H1 (cell line): ENCODE measurements around the gene DNAI2. TPM values are rescaled to one million over a fixed set of nuclear protein-coding genes. Genes with fewer than 3 reads are reported as not detected.

Source experiments
- CTCF ChIA-PET: fragments of 300-600 bp; sonication (Branson Sonifier 250); formaldehyde crosslinking; loops from one replicate; lab custom pipeline; 2021; ENCODE audit not compliant: partially characterized antibody; lab: Charles Lee
- POLR2A ChIA-PET: fragments of 300-600 bp; sonication (Branson Sonifier 250); formaldehyde crosslinking; loops from one replicate; lab custom pipeline; 2021; ENCODE audit warnings: inconsistent platforms; ENCODE audit not compliant: partially characterized antibody; lab: Charles Lee
- DNase-seq, 2 experiments: peaks; one replicate each; pipeline versions ENCODE4 v3.0.0 to v3.0.0-alpha.2; 2010 to 2022; ENCODE audit warnings: low spot score in 2 of 2, low read depth in 1 of 2, mixed read lengths in 1 of 2
- FAIRE-seq: peaks from 2 replicates; lab custom pipeline; 2011; peaks lifted over from hg19 to GRCh38; lab: Jason Lieb, UNC
- H2AFZ ChIP-seq: 2 replicates; pipeline ENCODE4 v1.8.1; 2012; ENCODE audit warnings: low read length, inconsistent platforms
- H2AK5ac ChIP-seq: 2 replicates; pipeline ENCODE4 v1.6.1; 2013; ENCODE audit warnings: low read depth, low read length
- H2BK120ac ChIP-seq: replicated peaks from 2 replicates; pipeline ENCODE3; 2013; ENCODE audit warnings: low read depth, low read length, inconsistent platforms
- H2BK12ac ChIP-seq: 2 replicates; pipeline ENCODE4 v1.6.1; 2013; ENCODE audit warnings: low read depth, low read length
- H2BK15ac ChIP-seq: 2 replicates; pipeline ENCODE4 v1.6.1; 2013; ENCODE audit warnings: low read length
- H2BK20ac ChIP-seq: 2 replicates; pipeline ENCODE4 v1.6.1; 2013; ENCODE audit warnings: low read length
- H2BK5ac ChIP-seq: 2 replicates; pipeline ENCODE4 v1.6.1; 2013; ENCODE audit warnings: low read depth, low read length
- H3K14ac ChIP-seq: 2 replicates; pipeline ENCODE4 v1.6.1; 2013; ENCODE audit warnings: inconsistent platforms; ENCODE audit not compliant: insufficient read length
- H3K18ac ChIP-seq: 2 replicates; pipeline ENCODE4 v1.6.1; 2013; ENCODE audit warnings: low read length; ENCODE audit errors: extremely low read depth
- H3K23ac ChIP-seq: 2 replicates; pipeline ENCODE4 v1.6.1; 2013; ENCODE audit warnings: inconsistent platforms; ENCODE audit not compliant: insufficient read length
- H3K23me2 ChIP-seq: 2 replicates; pipeline ENCODE4 v1.6.1; 2013; ENCODE audit warnings: low read depth, low read length
- H3K27ac ChIP-seq: 2 replicates; pipeline ENCODE4 v1.6.1; 2011; ENCODE audit warnings: low read depth, low read length, inconsistent platforms
- H3K27me3 ChIP-seq, 4 experiments: replicated peaks in 1 of 4; 1 replicate in 1 of 4; 2 replicates in 3 of 4; pipeline versions ENCODE4 v1.6.1 to v1.8.1; 2011 to 2013; ENCODE audit warnings: low read length in 3 of 4, mild to moderate bottlenecking in 3 of 4, inconsistent platforms in 2 of 4, mixed read lengths in 2 of 4, moderate library complexity in 1 of 4; ENCODE audit not compliant: control insufficient read depth in 3 of 4, insufficient read depth in 3 of 4; ENCODE audit errors: extremely low read depth in 1 of 4
- H3K36me3 ChIP-seq, 4 experiments: 2 replicates each; pipeline versions ENCODE4 v1.6.1 to v1.8.1; 2011 to 2013; ENCODE audit warnings: mild to moderate bottlenecking in 4 of 4, low read length in 3 of 4, moderate library complexity in 2 of 4, control low read depth in 1 of 4, inconsistent platforms in 1 of 4; ENCODE audit not compliant: insufficient read depth in 4 of 4, control insufficient read depth in 2 of 4
- H3K4ac ChIP-seq: replicated peaks from 2 replicates; pipeline ENCODE3; 2013; ENCODE audit warnings: low read length, low read depth, mixed read lengths, inconsistent platforms; ENCODE audit not compliant: insufficient read length
- H3K4me1 ChIP-seq, 4 experiments: replicated peaks in 1 of 4; 1 replicate in 1 of 4; 2 replicates in 3 of 4; pipeline versions ENCODE4 v1.6.1 to v1.8.1; 2011 to 2013; ENCODE audit warnings: low read length in 3 of 4, inconsistent platforms in 2 of 4, mixed read lengths in 1 of 4; ENCODE audit not compliant: insufficient read depth in 4 of 4, control insufficient read depth in 3 of 4
- H3K4me2 ChIP-seq, 2 experiments: 2 replicates each; pipeline versions ENCODE4 v1.6.1 to v1.8.1; 2011 to 2013; ENCODE audit warnings: low read depth in 2 of 2, low read length in 2 of 2, control low read depth in 1 of 2, inconsistent platforms in 1 of 2, mild to moderate bottlenecking in 1 of 2; ENCODE audit not compliant: insufficient read depth in 1 of 2
- H3K4me3 ChIP-seq, 4 experiments: fragments of 200-600, 300-600 bp in 1 of 4; sonication (generic), shearing (Covaris generic), sonication (Bioruptor Twin) in 1 of 4; 2 replicates each; pipeline versions ENCODE4 v1.5.1 to v1.8.1; 2011 to 2016; ENCODE audit warnings: low read length in 4 of 4, low read depth in 3 of 4, control low read depth in 2 of 4, inconsistent platforms in 2 of 4, mild to moderate bottlenecking in 2 of 4, mixed read lengths in 1 of 4, moderate library complexity in 1 of 4; ENCODE audit not compliant: insufficient read depth in 2 of 4; ENCODE audit errors: extremely low read depth in 1 of 4
- H3K56ac ChIP-seq: replicated peaks from 2 replicates; pipeline ENCODE3; 2013; ENCODE audit warnings: low read depth, mild to moderate bottlenecking, mixed read lengths, low read length, inconsistent platforms; ENCODE audit not compliant: insufficient read length
- H3K79me1 ChIP-seq: 2 replicates; pipeline ENCODE4 v1.6.1; 2013; ENCODE audit warnings: low read depth, low read length, control low read depth
- H3K79me2 ChIP-seq, 2 experiments: 2 replicates each; pipeline versions ENCODE4 v1.6.1 to v1.8.1; 2012 to 2013; ENCODE audit warnings: low read length in 2 of 2, mild to moderate bottlenecking in 2 of 2, inconsistent platforms in 1 of 2; ENCODE audit not compliant: insufficient read depth in 2 of 2, control insufficient read depth in 1 of 2
- H3K9ac ChIP-seq, 4 experiments: replicated peaks in 1 of 4; 1 replicate in 1 of 4; 2 replicates in 3 of 4; pipeline versions ENCODE4 v1.6.1 to v1.8.1; 2011 to 2013; ENCODE audit warnings: low read depth in 3 of 4, low read length in 3 of 4, control low read depth in 2 of 4, mild to moderate bottlenecking in 2 of 4, moderate library complexity in 2 of 4, inconsistent platforms in 1 of 4; ENCODE audit errors: extremely low read depth in 1 of 4
- H3K9me3 ChIP-seq, 2 experiments: 2 replicates each; pipeline versions ENCODE4 v1.6.1 to v1.8.1; 2012 to 2013; ENCODE audit warnings: mild to moderate bottlenecking in 2 of 2, moderate library complexity in 2 of 2, control low read depth in 1 of 2, inconsistent platforms in 1 of 2, low read depth in 1 of 2, low read length in 1 of 2, mixed read lengths in 1 of 2; ENCODE audit not compliant: insufficient read depth in 2 of 2
- H4K20me1 ChIP-seq, 2 experiments: replicated peaks in 1 of 2; 2 replicates each; pipeline versions ENCODE3 to v1.8.1; 2011 to 2013; ENCODE audit warnings: inconsistent platforms in 2 of 2, low read length in 2 of 2, mild to moderate bottlenecking in 1 of 2; ENCODE audit not compliant: insufficient read depth in 2 of 2, control insufficient read depth in 1 of 2
- H4K5ac ChIP-seq: 2 replicates; pipeline ENCODE4 v1.6.1; 2013; ENCODE audit warnings: low read length, low read depth, mixed read lengths, inconsistent platforms; ENCODE audit not compliant: insufficient read length
- H4K8ac ChIP-seq: 2 replicates; pipeline ENCODE4 v1.8.0; 2013; ENCODE audit warnings: mild to moderate bottlenecking, moderate library complexity, low read length, inconsistent platforms; ENCODE audit not compliant: insufficient read depth; ENCODE audit errors: extremely low read depth
- H4K91ac ChIP-seq: replicated peaks from 2 replicates; pipeline ENCODE3; 2013; ENCODE audit warnings: low read length, mixed read lengths, inconsistent platforms; ENCODE audit not compliant: insufficient read length
- BRCA1 ChIP-seq: IDR thresholded peaks from 2 replicates; pipeline ENCODE4 v1.6.1; 2012; ENCODE audit warnings: low read depth, low read length, improper control_type of control experiment
- EZH2 ChIP-seq: fragments of 200-600 bp; sonication (generic); IDR thresholded peaks from 2 replicates; pipeline ENCODE4 v1.7.1; 2012; ENCODE audit warnings: low read depth, mild to moderate bottlenecking, moderate library complexity, low read length, inconsistent platforms; ENCODE audit not compliant: severe bottlenecking
- PHF8 ChIP-seq: fragments of 200-600 bp; sonication (generic); conservative IDR thresholded peaks from 2 replicates; pipeline ENCODE4 v1.7.1; 2012; ENCODE audit warnings: low read depth, mild to moderate bottlenecking, inconsistent platforms, low read length, moderate library complexity
- POU5F1 ChIP-seq: IDR thresholded peaks from 2 replicates; pipeline ENCODE4 v1.6.1; 2011; ENCODE audit warnings: low read depth, mild to moderate bottlenecking, low read length, moderate library complexity
- RNF2 ChIP-seq: fragments of 200-900, 300-1000 bp; sonication (generic); IDR thresholded peaks from 2 replicates; pipeline ENCODE4 v1.7.1; 2016; ENCODE audit warnings: borderline replicate concordance, low read depth, mild to moderate bottlenecking, antibody characterized with exemption, low read length; ENCODE audit not compliant: poor library complexity, severe bottlenecking; ENCODE audit errors: missing control alignments
- TAF1 ChIP-seq: IDR thresholded peaks from 2 replicates; pipeline ENCODE4 v1.6.1; 2011; ENCODE audit warnings: mild to moderate bottlenecking, low read depth, low read length
- USF2 ChIP-seq: IDR thresholded peaks from 2 replicates; pipeline ENCODE4 v1.6.1; 2011; ENCODE audit warnings: low read length, improper control_type of control experiment
- WGBS, 2 experiments: shearing (Covaris generic) in 1 of 2; methylation state at CpG; one replicate each; pipeline versions ENCODE4 v1.1.6 to v1.1.7; 2013 to 2015; ENCODE audit warnings: low lambda C conversion rate in 2 of 2, mixed read lengths in 2 of 2, inconsistent platforms in 1 of 2, low coverage in 1 of 2, missing lambda C conversion rate in 1 of 2; ENCODE audit not compliant: insufficient replicate concordance in 2 of 2, insufficient coverage in 1 of 2, insufficient read length in 1 of 2; ENCODE audit errors: extremely low coverage in 1 of 2, missing lambda C conversion rate in 1 of 2; 5-methylcytosine and 5-hydroxymethylcytosine counted together
- polyA plus RNA-seq, 7 experiments: library from polyadenylated mRNA; depleted of rRNA in 3 of 7; stranded (reverse) in 5 of 7; unstranded in 2 of 7; fragments of >200 nt in 5 of 7; fragments of 200-250 nt in 2 of 7; gene quantifications; 1 replicate in 5 of 7; 2 replicates in 1 of 7; 4 replicates in 1 of 7; pipeline versions ENCODE4 v1.2.1 to v1.2.3, GENCODE V29; 2011 to 2013; ENCODE audit warnings: missing spikeins in 2 of 7, mixed read lengths in 2 of 7
- total RNA-seq: library from RNA; stranded (reverse); fragmentation: NEBNext Ultra II Directional; extraction: Animal tissue kit (Norgen Biotek cat#: 25700); gene quantifications from 2 replicates; pipeline ENCODE4 v1.2.1, GENCODE V29; 2021

Gene DNAI2
- total and polyA plus RNA-seq, 2 of the 8 experiments (the other 6 are each of a cell fraction or from before 2014, with no cell fraction given), result 0.08 to 0.15 TPM

GRCh38 chr17:74239172-74239571, 34.9 kb upstream of the DNAI2 start:
- Histone ChIP-seq H3K4ac (no peak overlapping the region), H3K9ac (no peak overlapping the region), H3K36me3 (no peaks in the 10 kb centered on the region), H3K14ac (no peak overlapping the region), H2BK20ac (no peak overlapping the region), H2BK120ac (no peak overlapping the region), H3K4me3 (no peak overlapping the region), H3K79me2 (no peaks in the 10 kb centered on the region), H3K23ac (no peak overlapping the region), H3K27me3 (no peaks in the 10 kb centered on the region), H3K18ac (no peak overlapping the region), H4K5ac (no peak overlapping the region), H3K4me1 (peaks cover 3 to 13% (median 9%) of the 10 kb centered on the region in 4 experiments; a peak in 6 of 7 replicates), H3K27ac (no peak overlapping the region), H3K4me2 (no peak overlapping the region), H3K56ac (no peak overlapping the region), H4K91ac (no peak overlapping the region), H4K20me1 (no peaks in the 10 kb centered on the region), H2AK5ac (no peak overlapping the region), H3K23me2 (no peaks in the 10 kb centered on the region), H3K79me1 (no peaks in the 10 kb centered on the region), H2BK15ac (no peak overlapping the region), H4K8ac (no peak overlapping the region), H2BK5ac (no peak overlapping the region), H2BK12ac (no peak overlapping the region), H2AFZ (no peak overlapping the region), H3K9me3 (no peaks in the 10 kb centered on the region)
- FAIRE-seq (no peak), DNase-seq (no peak)
- WGBS, 2 experiments, result 83% methylated on average over 10 of the region's 10 CpGs; no CpG with 5 or more reads in 1 of the 2 experiments
- ChIA-PET POLR2A (interaction anchor here (1.0 to 8.2 kb wide), 3 partner anchors 8 to 35 kb away, joined by 3 to 61 read pairs (median 3); partner anchors contain the start of gene TTYH2), CTCF (interaction anchor here (0.7 to 1.9 kb wide), 2 partner anchors 23 to 45 kb away, joined by 3 to 4 read pairs; no protein-coding TSS in a partner anchor)
- no peak for TF ChIP-seq PHF8
- TF ChIP-seq POU5F1, result no peak
- TF ChIP-seq USF2, result no peak
- TF ChIP-seq RNF2, result no peak
- no peak for TF ChIP-seq BRCA1
- TF ChIP-seq TAF1, result no peak
- TF ChIP-seq EZH2, result no peak
